Measurements from ENCODE around the gene LNX1. TPM values are rescaled to one million over a fixed set of nuclear protein-coding genes. Genes with fewer than 3 reads are reported as not detected.
"Not testable (repeated sequence)": the region's sequence is repeated elsewhere in the genome, so short reads cannot be mapped to it uniquely, and the experiment has no call there.

The LNX1 gene
- total RNA-seq, 5 donors from 2014 or later (not counting 1 experiment from before 2014, with no cell fraction given): 0.45 TPM; not detected in 4

- no peak overlapping the region for H3K4me3 Mint-ChIP-seq
- ChIA-PET POLR2A (interaction anchor here in 1 of 2 donors (0.6 kb wide), 1 partner anchor 76 kb away, joined by 5 read pairs; no protein-coding TSS in a partner anchor), CTCF (no interaction called here)
- Histone ChIP-seq H3K9me3 (no peaks in the 10 kb centered on the region), H3K27ac (ENCODE audit: low read length) (no peak overlapping the region), H3K4me1 (ENCODE audit: control insufficient read depth in 1 of 2, extremely low read depth in 1 of 2, insufficient read depth in 2 of 2, low read length in 2 of 2) (no peaks in the 10 kb centered on the region), H3K4me3 (ENCODE audit: control insufficient read depth in 1 of 2, extremely low read depth in 1 of 2, low read length in 1 of 2) (no peak overlapping the region), H3K27me3 (replicated peaks in 1 of 2; ENCODE audit: control insufficient read depth in 2 of 2, extremely low read depth in 1 of 2, insufficient read depth in 2 of 2, low read length in 1 of 2) (no peaks in the 10 kb centered on the region), H3K36me3 (ENCODE audit: control insufficient read depth in 2 of 2, extremely low read depth in 1 of 2, insufficient read depth in 1 of 2, low read length in 1 of 2) (peaks cover 0 to 42% of the 10 kb centered on the region in 2 donors)
- ATAC-seq (replicated peaks in 1 of 4) (no peak), DNase-seq (no peak)
- H3K27ac Mint-ChIP-seq: peak overlapping the region in 1 of 2 donors; percentile 3
- H3K4me1 Mint-ChIP-seq: peaks cover 11 to 35% (median 26%) of the 10 kb centered on the region in 3 donors
- H3K9me3 Mint-ChIP-seq: no peaks in the 10 kb centered on the region
- H3K36me3 Mint-ChIP-seq: peaks cover 36% of the 10 kb centered on the region
- H3K27me3 Mint-ChIP-seq: no peaks in the 10 kb centered on the region
These were observed 163.9 kb downstream of the LNX1 start for GRCh38 chr4:53427366-53427765.

GRCh38 chr4:53424280-53424679 lies 167.0 kb downstream of the LNX1 start:
- DNase-seq: no peak
- Mint-ChIP-seq H3K4me3 (no peak overlapping the region), H3K27ac (no peak overlapping the region), H3K9me3 (no peaks in the 10 kb centered on the region), H3K36me3 (peaks cover 21% of the 10 kb centered on the region), H3K4me1 (peaks cover 6 to 21% (median 12%) of the 10 kb centered on the region in 3 donors), H3K27me3 (no peaks in the 10 kb centered on the region)
- Histone ChIP-seq H3K36me3 (ENCODE audit: control insufficient read depth in 2 of 2, extremely low read depth in 1 of 2, insufficient read depth in 1 of 2, low read length in 1 of 2) (peaks cover 0 to 37% of the 10 kb centered on the region in 2 donors), H3K27me3 (replicated peaks in 1 of 2; ENCODE audit: control insufficient read depth in 2 of 2, extremely low read depth in 1 of 2, insufficient read depth in 2 of 2, low read length in 1 of 2) (no peaks in the 10 kb centered on the region), H3K9me3 (no peaks in the 10 kb centered on the region), H3K27ac (ENCODE audit: low read length) (no peak overlapping the region), H3K4me1 (ENCODE audit: control insufficient read depth in 1 of 2, extremely low read depth in 1 of 2, insufficient read depth in 2 of 2, low read length in 2 of 2) (no peaks in the 10 kb centered on the region), H3K4me3 (ENCODE audit: control insufficient read depth in 1 of 2, extremely low read depth in 1 of 2, low read length in 1 of 2) (no peak overlapping the region)
- ChIA-PET CTCF (no interaction called here), POLR2A (interaction anchor here in 1 of 2 donors (1.3 kb wide), 1 partner anchor 44 kb away, joined by 3 read pairs; no protein-coding TSS in a partner anchor)
- no peak for ATAC-seq (replicated peaks in 1 of 4)

- Histone ChIP-seq H3K27me3 (replicated peaks in 1 of 2; ENCODE audit: control insufficient read depth in 2 of 2, extremely low read depth in 1 of 2, insufficient read depth in 2 of 2, low read length in 1 of 2) (no peaks in the 10 kb centered on the region), H3K27ac (ENCODE audit: low read length) (no peak overlapping the region), H3K4me3 (ENCODE audit: control insufficient read depth in 1 of 2, extremely low read depth in 1 of 2, low read length in 1 of 2) (no peak overlapping the region), H3K36me3 (ENCODE audit: control insufficient read depth in 2 of 2, extremely low read depth in 1 of 2, insufficient read depth in 1 of 2, low read length in 1 of 2) (peaks cover 0 to 22% of the 10 kb centered on the region in 2 donors), H3K9me3 (no peaks in the 10 kb centered on the region), H3K4me1 (ENCODE audit: control insufficient read depth in 1 of 2, extremely low read depth in 1 of 2, insufficient read depth in 2 of 2, low read length in 2 of 2) (no peaks in the 10 kb centered on the region)
- no CpG with 5 or more reads among the region's 1 CpG for WGBS (ENCODE audit: insufficient coverage)
- ATAC-seq (replicated peaks in 1 of 4) (no peak), DNase-seq (no peak)
- Mint-ChIP-seq H3K27me3 (no peaks in the 10 kb centered on the region), H3K27ac (no peak overlapping the region), H3K9me3 (no peaks in the 10 kb centered on the region), H3K4me1 (peaks cover 16 to 21% (median 17%) of the 10 kb centered on the region in 3 donors), H3K4me3 (no peak overlapping the region), H3K36me3 (peaks cover 13% of the 10 kb centered on the region)
- CTCF ChIA-PET: interaction anchor here in 1 of 2 donors (0.6 kb wide), 1 partner anchor 32 kb away, joined by 4 read pairs; no protein-coding TSS in a partner anchor
- POLR2A ChIA-PET: no interaction called here
These were observed 168.9 kb downstream of the LNX1 start for GRCh38 chr4:53422367-53422766.

GRCh38 chr4:53421791-53422190 lies 169.5 kb downstream of the LNX1 start:
- ChIA-PET POLR2A (no interaction called here), CTCF (no interaction called here)
- peaks cover 16 to 21% (median 17%) of the 10 kb centered on the region in 3 donors for H3K4me1 Mint-ChIP-seq
- Histone ChIP-seq H3K4me1 (ENCODE audit: control insufficient read depth in 1 of 2, extremely low read depth in 1 of 2, insufficient read depth in 2 of 2, low read length in 2 of 2) (no peaks in the 10 kb centered on the region), H3K4me3 (ENCODE audit: control insufficient read depth in 1 of 2, extremely low read depth in 1 of 2, low read length in 1 of 2) (no peak overlapping the region), H3K36me3 (ENCODE audit: control insufficient read depth in 2 of 2, extremely low read depth in 1 of 2, insufficient read depth in 1 of 2, low read length in 1 of 2) (peaks cover 0 to 17% of the 10 kb centered on the region in 2 donors), H3K27ac (ENCODE audit: low read length) (no peak overlapping the region), H3K9me3 (no peaks in the 10 kb centered on the region), H3K27me3 (replicated peaks in 1 of 2; ENCODE audit: control insufficient read depth in 2 of 2, extremely low read depth in 1 of 2, insufficient read depth in 2 of 2, low read length in 1 of 2) (no peaks in the 10 kb centered on the region)
- H3K9me3 Mint-ChIP-seq: no peaks in the 10 kb centered on the region
- peaks cover 11% of the 10 kb centered on the region for H3K36me3 Mint-ChIP-seq
- H3K27ac Mint-ChIP-seq: no peak overlapping the region
- WGBS (ENCODE audit: insufficient coverage): no CpG with 5 or more reads among the region's 2 CpGs
- no peak overlapping the region for H3K4me3 Mint-ChIP-seq
- H3K27me3 Mint-ChIP-seq: no peaks in the 10 kb centered on the region
- no peak for DNase-seq
- no peak for ATAC-seq (replicated peaks in 1 of 4)

- DNase-seq: no peak
- Mint-ChIP-seq H3K27me3 (no peaks in the 10 kb centered on the region), H3K36me3 (peaks cover 19% of the 10 kb centered on the region), H3K9me3 (no peaks in the 10 kb centered on the region), H3K27ac (peak overlapping the region in 1 of 2 donors; percentile 23), H3K4me1 (peaks cover 17 to 22% (median 19%) of the 10 kb centered on the region in 3 donors), H3K4me3 (no peak overlapping the region)
- Histone ChIP-seq H3K4me1 (ENCODE audit: control insufficient read depth in 1 of 2, extremely low read depth in 1 of 2, insufficient read depth in 2 of 2, low read length in 2 of 2) (no peaks in the 10 kb centered on the region), H3K9me3 (no peaks in the 10 kb centered on the region), H3K36me3 (ENCODE audit: control insufficient read depth in 2 of 2, extremely low read depth in 1 of 2, insufficient read depth in 1 of 2, low read length in 1 of 2) (peaks cover 0 to 8% of the 10 kb centered on the region in 2 donors), H3K27me3 (replicated peaks in 1 of 2; ENCODE audit: control insufficient read depth in 2 of 2, extremely low read depth in 1 of 2, insufficient read depth in 2 of 2, low read length in 1 of 2) (no peaks in the 10 kb centered on the region), H3K4me3 (ENCODE audit: control insufficient read depth in 1 of 2, extremely low read depth in 1 of 2, low read length in 1 of 2) (no peak overlapping the region), H3K27ac (ENCODE audit: low read length) (no peak overlapping the region)
- WGBS (ENCODE audit: insufficient coverage): no CpG with 5 or more reads among the region's 3 CpGs
- ChIA-PET POLR2A (no interaction called here), CTCF (interaction anchor here in 1 of 2 donors (1.2 kb wide), 1 partner anchor 12 kb away, joined by 4 read pairs; no protein-coding TSS in a partner anchor)
- no peak for ATAC-seq (replicated peaks in 1 of 4)
These were observed 172.1 kb downstream of the LNX1 start for GRCh38 chr4:53419208-53419607.

GRCh38 chr4:53409479-53409878 lies 181.8 kb downstream of the LNX1 start:
- H3K9me3 ChIP-seq; H3K27me3 ChIP-seq (replicated peaks in 1 of 2; ENCODE audit: control insufficient read depth in 2 of 2, extremely low read depth in 1 of 2, insufficient read depth in 2 of 2, low read length in 1 of 2); ATAC-seq (replicated peaks in 1 of 4); H3K4me3 ChIP-seq (ENCODE audit: control insufficient read depth in 1 of 2, extremely low read depth in 1 of 2, low read length in 1 of 2); H3K36me3 ChIP-seq (ENCODE audit: control insufficient read depth in 2 of 2, extremely low read depth in 1 of 2, insufficient read depth in 1 of 2, low read length in 1 of 2); H3K4me1 ChIP-seq (ENCODE audit: control insufficient read depth in 1 of 2, extremely low read depth in 1 of 2, insufficient read depth in 2 of 2, low read length in 2 of 2); CTCF ChIA-PET; POLR2A ChIA-PET; H3K9me3 Mint-ChIP-seq; H3K27ac Mint-ChIP-seq; H3K27me3 Mint-ChIP-seq; DNase-seq; H3K27ac ChIP-seq (ENCODE audit: low read length): not testable (repeated sequence)
- peaks cover 38% of the 10 kb centered on the region for H3K36me3 Mint-ChIP-seq
- peaks cover 52 to 68% (median 68%) of the 10 kb centered on the region in 3 donors for H3K4me1 Mint-ChIP-seq
- WGBS (ENCODE audit: insufficient coverage): 80% methylated on average over 1 of the region's 11 CpGs
- peak overlapping the region in 1 of 3 donors; percentile 9 for H3K4me3 Mint-ChIP-seq
